SH-SY5Y (cell line): ENCODE results near the gene ILDR2.

ENCODE experiments used
- GATA2 ChIP-seq: IDR thresholded peaks from 2 replicates; pipeline ENCODE4 v1.6.1; 2011; ENCODE audit warnings: mild to moderate bottlenecking, low read depth, low read length
- GATA3 ChIP-seq: IDR thresholded peaks from 2 replicates; pipeline ENCODE4 v1.6.1; 2011; ENCODE audit warnings: low read depth, mild to moderate bottlenecking, low read length, moderate library complexity

GRCh38 chr1:166980818-166981217, 5.5 kb upstream of the ILDR2 start:
- TF ChIP-seq GATA3 (no peak), GATA2 (no peak)
